ENCODE results near the gene ZFR. TPM values are rescaled to one million over a fixed set of nuclear protein-coding genes. Genes with fewer than 3 reads are reported as not detected.
A peak's percentile ranks its signal among the peaks of the same experiment; 100 is the strongest.
"Not testable (repeated sequence)": the region's sequence is repeated elsewhere in the genome, so short reads cannot be mapped to it uniquely, and the experiment has no call there.

ZFR gene
- total RNA-seq, 1 donor from 2014 or later, result 135 TPM

DNA sequence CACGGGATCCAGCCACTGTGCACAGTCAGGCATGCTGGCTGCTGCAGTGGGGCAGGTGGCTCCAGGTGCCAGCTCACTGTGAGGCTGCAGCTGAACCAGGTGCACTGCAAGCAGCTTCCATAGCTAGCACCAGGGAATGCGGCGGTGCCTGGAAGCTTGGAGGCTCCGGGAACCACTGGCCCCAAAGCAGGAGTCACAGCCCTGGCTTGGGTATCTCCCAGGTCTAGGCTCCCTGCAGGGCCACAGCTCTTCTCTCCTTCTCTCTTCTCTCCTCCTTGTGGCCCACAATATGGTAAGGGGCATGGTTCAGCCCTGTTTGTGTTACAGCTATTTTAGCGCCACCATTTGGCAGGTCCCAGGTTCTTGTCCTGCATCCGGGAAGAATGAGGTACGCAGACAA is 125.1 kb downstream of the ZFR start:
- DNase-seq, result no peak

DNA sequence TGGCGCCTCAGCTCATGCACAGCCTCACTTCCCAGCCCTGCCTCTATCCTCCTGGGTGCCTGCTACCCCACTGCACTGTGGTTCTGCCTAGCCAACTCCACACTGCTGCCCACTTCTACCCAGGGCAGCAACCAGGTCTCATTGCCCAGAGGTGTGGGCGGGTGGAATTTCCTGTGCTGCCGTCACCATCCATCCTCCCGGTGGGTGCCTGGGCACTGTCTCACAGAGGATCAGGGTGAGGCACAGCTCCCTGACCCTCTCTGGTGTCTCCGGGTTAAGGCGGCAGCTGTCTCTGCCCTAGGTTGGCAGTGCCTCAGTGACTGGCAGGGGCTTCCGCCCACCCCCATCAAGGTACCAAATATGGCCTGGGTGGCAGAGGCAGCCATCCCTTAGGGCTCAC is 127.5 kb downstream of the ZFR start:
- DNase-seq, result no peak

DNA sequence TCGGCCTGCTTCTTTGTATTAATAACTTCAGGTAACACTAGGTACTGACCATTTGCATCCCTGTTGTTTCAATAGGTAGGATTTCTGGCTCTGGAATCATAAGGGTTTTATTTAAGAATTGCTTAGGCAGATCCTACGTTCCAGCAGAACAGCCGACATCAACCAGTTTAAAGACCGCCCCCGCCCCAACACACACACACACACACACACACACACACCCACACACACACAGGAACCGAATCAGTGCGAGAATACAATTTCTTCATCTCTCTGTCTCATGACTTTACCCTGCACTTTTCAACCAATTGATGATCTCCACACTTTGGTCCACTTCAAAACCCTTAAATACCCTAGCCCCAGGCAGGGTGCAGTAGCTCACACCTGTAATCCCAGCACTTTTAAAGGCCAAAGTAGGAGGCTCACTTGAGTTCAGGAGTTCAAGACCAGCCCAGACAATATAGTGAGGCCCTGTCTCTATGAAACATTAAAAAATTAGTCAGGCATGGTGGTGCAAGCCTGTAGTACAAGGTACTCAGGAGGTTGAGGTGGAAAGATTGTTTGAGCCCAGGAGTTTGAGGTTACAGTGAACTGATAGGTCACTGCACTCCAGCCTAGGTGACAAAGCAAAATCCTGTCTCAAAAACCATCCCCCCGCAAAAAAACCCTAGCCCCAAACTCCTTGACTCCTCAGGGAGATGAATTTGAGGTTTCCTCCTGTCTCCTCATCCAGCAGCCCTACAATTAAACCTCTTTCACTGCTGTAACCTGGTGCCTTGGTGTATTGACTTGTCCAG is 129.1 kb downstream of the ZFR start:
- peak; percentile 11 for DNase-seq

DNA sequence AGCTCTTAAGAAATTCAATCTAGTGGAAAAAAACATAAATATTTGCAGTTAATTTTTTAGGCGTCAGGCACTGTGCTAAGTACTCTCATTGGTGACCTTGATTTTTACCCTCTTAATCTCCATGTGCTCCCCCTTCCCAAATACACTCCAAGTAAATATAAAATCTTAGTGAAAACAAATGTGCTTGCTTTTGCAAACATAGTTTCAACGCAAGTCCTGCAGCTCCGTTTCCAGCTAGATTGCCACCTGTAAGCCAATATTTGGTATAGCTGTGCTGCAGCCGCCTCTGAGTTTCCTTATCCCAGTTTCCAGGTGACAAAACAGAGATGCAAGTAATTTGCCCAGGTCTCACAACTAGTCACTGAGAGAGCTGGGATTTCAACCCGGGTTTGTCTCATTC is 129.9 kb downstream of the ZFR start:
- DNase-seq, result no peak

DNA sequence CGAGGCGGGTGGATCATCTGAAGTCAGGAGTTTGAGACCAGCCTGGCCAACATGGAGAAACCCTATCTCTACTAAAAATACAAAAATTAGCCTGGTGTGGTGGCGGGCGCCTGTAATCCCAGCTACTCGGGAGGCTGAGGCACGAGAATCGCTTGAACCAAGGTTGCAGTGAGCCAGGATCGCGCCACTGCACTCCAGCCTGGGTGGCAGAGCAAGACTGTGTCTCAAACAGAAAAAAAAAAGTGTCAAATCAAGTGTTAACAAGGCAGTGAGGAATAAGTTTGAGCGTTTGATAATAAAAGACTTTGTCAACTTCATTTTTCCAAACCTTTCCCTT is 130.4 kb downstream of the ZFR start:
- not testable (repeated sequence) for DNase-seq

DNA sequence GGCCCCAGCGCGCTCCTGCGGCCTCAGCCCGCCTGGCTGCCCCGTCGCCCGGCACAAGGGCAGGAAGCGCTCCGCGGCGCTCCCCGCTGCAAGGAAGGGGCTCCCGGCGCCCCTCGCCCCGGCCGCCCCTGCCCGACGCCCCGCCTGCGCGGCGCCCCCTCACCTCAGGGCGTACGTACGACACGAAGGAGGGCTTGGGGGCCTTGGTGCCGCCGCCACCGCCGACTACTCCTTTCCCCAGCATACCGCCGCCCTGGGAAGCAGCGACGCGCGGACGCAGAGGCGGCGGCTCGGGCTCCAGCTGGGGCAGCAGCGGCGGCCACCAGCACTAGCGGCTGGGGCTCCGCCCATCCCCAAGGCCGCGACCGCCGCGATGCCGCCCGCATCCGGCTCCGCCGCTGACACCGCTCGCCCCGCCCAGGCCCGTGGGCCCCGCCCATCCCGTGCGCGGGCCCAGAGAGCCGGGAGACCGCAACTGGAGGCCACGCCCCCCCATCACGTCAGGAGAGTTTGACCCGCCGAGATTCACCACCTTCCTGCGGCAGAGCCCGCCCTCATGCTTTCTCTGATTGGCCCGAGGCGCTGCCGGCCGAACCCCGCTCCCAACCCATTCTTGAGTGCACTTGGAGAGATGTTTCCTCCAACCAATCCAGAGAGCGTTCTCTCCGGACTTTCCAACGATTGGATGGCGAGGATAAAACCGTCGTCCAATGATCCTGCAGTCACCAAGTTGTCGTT is 131.8 kb downstream of the ZFR start, which contains the start of gene MTMR12:
Gene MTMR12 (minus strand): TSS at position 345 of the 738 bp plus-strand sequence. CDS start 101 bp downstream, at position 244.
- DNase-seq, result peak; percentile 98

DNA sequence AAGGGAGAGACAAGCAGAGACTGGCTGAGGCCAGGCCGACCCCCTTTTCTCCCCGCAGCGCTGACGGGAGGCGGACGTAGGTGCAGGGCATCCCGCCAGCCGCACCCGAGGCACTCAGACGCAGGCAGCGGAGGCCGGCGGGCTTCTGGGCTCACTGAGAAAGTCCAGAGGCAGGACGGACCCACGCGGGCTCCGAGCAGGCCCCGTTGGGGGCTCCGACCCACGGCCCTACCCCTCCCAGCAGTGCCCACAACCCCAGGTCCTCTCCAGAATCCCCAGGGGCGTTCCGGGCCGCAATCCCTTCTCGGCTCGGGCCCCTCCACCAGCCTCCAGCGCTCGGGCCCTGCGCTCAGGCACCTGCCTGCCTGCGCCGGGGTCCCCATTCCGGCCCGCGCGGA is 132.3 kb downstream of the ZFR start:
- peak; percentile 31 for DNase-seq

DNA sequence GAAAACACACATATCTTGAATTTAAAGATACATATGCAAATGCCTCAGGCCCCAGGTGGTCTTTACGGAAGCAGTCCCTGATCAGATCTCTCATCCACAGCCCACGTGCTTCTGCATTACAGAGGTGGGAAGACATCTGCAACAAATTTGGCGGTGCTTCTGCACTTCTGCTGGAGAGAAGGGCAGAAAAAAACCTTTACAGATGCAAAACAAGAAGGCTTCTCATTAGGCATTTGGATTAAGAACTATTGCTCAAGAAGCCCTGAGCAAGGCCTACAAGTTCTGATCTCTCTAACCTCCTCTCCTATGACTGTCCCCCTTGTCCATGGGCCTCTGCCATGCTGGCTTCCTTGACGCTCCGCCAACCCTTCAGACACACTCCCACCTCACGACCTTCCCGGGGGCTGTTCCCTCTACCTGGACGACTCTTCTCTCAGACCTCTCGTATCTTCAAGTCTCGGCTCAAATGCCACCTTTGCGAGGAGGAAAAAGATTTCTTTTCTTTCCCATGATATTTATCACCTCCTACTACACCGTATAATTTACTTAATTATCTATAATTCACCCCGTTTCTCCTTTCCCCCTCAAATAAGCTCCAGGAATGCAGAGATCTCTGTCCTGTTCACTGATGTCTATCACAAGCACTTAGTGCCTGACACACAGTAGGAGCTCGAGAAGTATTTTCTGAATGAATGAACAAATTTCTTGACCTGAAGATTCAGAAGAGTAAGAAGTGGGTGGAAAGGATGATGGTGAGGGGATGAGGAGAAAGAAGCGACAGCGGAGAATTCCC is 132.9 kb downstream of the ZFR start:
- no peak for DNase-seq

DNA sequence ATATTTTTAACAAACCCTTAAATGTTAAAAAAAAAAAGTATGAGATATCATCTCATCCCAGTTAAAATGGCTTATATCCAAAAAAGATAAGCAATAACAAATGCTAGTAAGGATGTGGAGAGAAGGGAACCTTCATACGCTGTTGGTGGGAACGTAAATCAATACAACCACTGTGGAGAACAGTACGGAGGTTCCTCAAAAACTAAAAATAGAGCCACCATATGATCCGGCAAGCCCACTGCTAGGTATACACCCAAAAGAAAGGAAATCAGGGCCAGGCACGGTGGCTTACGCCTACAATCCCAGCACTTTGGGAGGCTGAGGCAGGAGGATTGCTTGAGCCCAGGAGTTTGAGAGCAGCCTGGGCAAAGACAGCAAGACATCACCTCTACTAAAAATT is 134.8 kb downstream of the ZFR start:
- DNase-seq, result no peak

DNA sequence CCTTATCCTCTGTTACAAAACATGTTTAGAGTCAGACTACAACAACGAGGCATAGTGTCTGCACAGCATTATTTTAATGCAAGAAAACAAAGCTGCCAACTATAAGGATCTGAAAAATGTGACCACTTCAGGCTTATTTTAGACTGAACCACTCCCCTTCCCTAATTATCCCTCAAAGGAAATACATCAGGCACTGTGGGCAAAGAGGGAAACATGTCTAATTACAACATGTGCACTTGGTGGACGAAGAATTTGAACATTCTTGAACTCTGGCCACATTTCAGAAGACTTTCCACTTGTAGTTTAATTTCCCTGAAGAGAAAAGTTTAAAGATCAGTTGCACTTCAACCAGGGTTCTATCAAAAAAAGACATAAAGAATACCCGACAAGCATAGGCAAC is 135.6 kb downstream of the ZFR start:
- no peak for DNase-seq

DNA sequence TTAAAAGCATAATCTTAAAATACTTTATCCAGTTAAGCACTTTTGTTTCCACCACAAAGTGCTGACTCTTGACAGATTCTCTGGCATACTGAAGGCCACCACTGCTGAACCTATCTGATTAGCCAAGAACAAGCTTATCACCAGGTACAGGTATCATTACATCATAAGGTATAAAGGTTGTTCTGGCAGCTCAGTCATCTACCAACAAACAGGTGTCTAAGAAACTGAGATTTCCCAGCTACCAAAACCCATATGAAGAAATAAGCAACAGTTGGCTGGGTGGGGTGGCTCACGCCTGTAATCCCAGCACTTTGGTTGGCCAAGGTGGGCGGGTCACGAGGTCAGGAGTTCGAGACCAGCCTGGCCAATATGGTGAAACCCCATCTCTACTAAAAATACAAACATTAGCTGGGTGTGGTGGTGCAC is 136.8 kb downstream of the ZFR start:
- no peak for DNase-seq

DNA sequence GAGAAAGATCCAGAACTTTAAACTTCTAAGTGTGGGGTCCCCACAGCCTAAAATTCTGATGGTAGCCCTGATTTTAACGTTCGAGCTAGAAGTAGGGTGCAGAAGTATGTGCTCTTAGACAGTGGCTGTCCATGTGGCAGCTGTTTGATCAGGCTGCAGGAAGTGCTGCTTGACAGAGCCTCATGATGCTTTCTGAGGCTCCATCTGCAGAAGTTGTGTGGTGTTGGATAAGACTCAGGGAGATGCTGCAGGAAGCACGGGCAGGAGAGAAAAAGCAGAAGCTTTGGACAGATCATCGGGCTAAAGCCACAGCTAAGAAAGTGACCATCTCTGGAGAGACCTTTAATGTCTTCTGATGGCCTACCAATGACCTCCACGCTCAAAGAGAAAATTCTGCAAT is 139.9 kb downstream of the ZFR start:
- no peak for DNase-seq

Small RNA genes within 50 kb of the gene (small RNA-seq; reads per million reads assigned to genes)
- gene MIR579 (not detected), gene RNU6-378P (not detected)

Other genes with a start within 250 kb of the ZFR start
- gene MTMR12, start 131.8 kb downstream of the ZFR start, total RNA-seq, result 23.2 TPM
- 346 TPM for gene SUB1, start 140.8 kb upstream of the ZFR start, total RNA-seq

Data from occipital lobe (tissue), 3 donors.